ENCODE results near the gene MS4A15.

Gene MS4A15

GRCh38 chr11:60776167-60776566 lies 19.5 kb downstream of the MS4A15 start:
- DNase-seq (ENCODE audit: insufficient read length, low spot score) (no peak), FAIRE-seq (no peak)
- no peak for TF ChIP-seq POLR2A (IDR thresholded peaks at IDR 0.05; ENCODE audit: low read depth, low read length)

GRCh38 chr11:60777106-60777505 lies 20.4 kb downstream of the MS4A15 start:
- no peak for DNase-seq (ENCODE audit: insufficient read length, low spot score)
- TF ChIP-seq POLR2A (IDR thresholded peaks at IDR 0.05; ENCODE audit: low read depth, low read length) = no peak
- no peak for FAIRE-seq

GRCh38 chr11:60777572-60777971 lies 20.9 kb downstream of the MS4A15 start:
- FAIRE-seq = no peak
- no peak for TF ChIP-seq POLR2A (IDR thresholded peaks at IDR 0.05; ENCODE audit: low read depth, low read length)
- peak; percentile 45 for DNase-seq (ENCODE audit: insufficient read length, low spot score)

GRCh38 chr11:60780065-60780464 lies 23.4 kb downstream of the MS4A15 start:
- DNase-seq (ENCODE audit: insufficient read length, low spot score) (no peak), FAIRE-seq (no peak)
- no peak for TF ChIP-seq POLR2A (IDR thresholded peaks at IDR 0.05; ENCODE audit: low read depth, low read length)

GRCh38 chr11:60780774-60781173 lies 24.1 kb downstream of the MS4A15 start:
- TF ChIP-seq POLR2A (IDR thresholded peaks at IDR 0.05; ENCODE audit: low read depth, low read length) = no peak
- DNase-seq (ENCODE audit: insufficient read length, low spot score) = no peak
- no peak for FAIRE-seq

GRCh38 chr11:60781286-60781980 lies 24.8 kb downstream of the MS4A15 start:
- TF ChIP-seq POLR2A (IDR thresholded peaks at IDR 0.05; ENCODE audit: low read depth, low read length) = no peak
- no peak for FAIRE-seq

GRCh38 chr11:60781981-60782316 lies 25.3 kb downstream of the MS4A15 start:
- FAIRE-seq = no peak

More at GRCh38 chr11:60781286-60781980, 24.8 kb downstream of the MS4A15 start:
- no peak for DNase-seq (ENCODE audit: insufficient read length, low spot score)

GRCh38 chr11:60782393-60783140 lies 25.9 kb downstream of the MS4A15 start:
- FAIRE-seq = no peak
- TF ChIP-seq POLR2A (IDR thresholded peaks at IDR 0.05; ENCODE audit: low read depth, low read length) = no peak

More at GRCh38 chr11:60781981-60782316, 25.3 kb downstream of the MS4A15 start:
- no peak for DNase-seq (ENCODE audit: insufficient read length, low spot score)
- TF ChIP-seq POLR2A (IDR thresholded peaks at IDR 0.05; ENCODE audit: low read depth, low read length) = no peak

GRCh38 chr11:60783141-60783484 lies 26.4 kb downstream of the MS4A15 start:
- FAIRE-seq (no peak), DNase-seq (ENCODE audit: insufficient read length, low spot score) (no peak)
- TF ChIP-seq POLR2A (IDR thresholded peaks at IDR 0.05; ENCODE audit: low read depth, low read length) = no peak

More at GRCh38 chr11:60782393-60783140, 25.9 kb downstream of the MS4A15 start:
- no peak for DNase-seq (ENCODE audit: insufficient read length, low spot score)

- no peak for FAIRE-seq
These were observed 27.2 kb downstream of the MS4A15 start for GRCh38 chr11:60783911-60784310.

GRCh38 chr11:60785136-60785535 lies 28.5 kb downstream of the MS4A15 start, which contains the start of gene MS4A10:
Gene MS4A10 (plus strand): TSS chr11:60785333. CDS start chr11:60790336, 5,003 bp downstream.
- DNase-seq (ENCODE audit: insufficient read length, low spot score) = no peak
- FAIRE-seq = no peak
- no peak for TF ChIP-seq POLR2A (IDR thresholded peaks at IDR 0.05; ENCODE audit: low read depth, low read length)

More at GRCh38 chr11:60783911-60784310, 27.2 kb downstream of the MS4A15 start:
- no peak for DNase-seq (ENCODE audit: insufficient read length, low spot score)
- TF ChIP-seq POLR2A (IDR thresholded peaks at IDR 0.05; ENCODE audit: low read depth, low read length) = no peak

- FAIRE-seq (no peak), DNase-seq (ENCODE audit: insufficient read length, low spot score) (peak; percentile 57)
- TF ChIP-seq POLR2A (IDR thresholded peaks at IDR 0.05; ENCODE audit: low read depth, low read length) = no peak
These were observed 29.2 kb downstream of the MS4A15 start for GRCh38 chr11:60785806-60786361.

GRCh38 chr11:60786811-60787567 lies 30.3 kb downstream of the MS4A15 start:
- DNase-seq (ENCODE audit: insufficient read length, low spot score) (peak; percentile 58), FAIRE-seq (no peak)
- TF ChIP-seq POLR2A (IDR thresholded peaks at IDR 0.05; ENCODE audit: low read depth, low read length) = no peak
